Coronary artery (tissue), 2 donors: ENCODE results near the gene BAG1.

Source experiments
- DNase-seq: peaks from one replicate; pipeline ENCODE4 v3.0.0-alpha.2; 2017; ENCODE audit warnings: low spot score
- H3K27ac ChIP-seq, 2 donors: fragments of 200-600 bp; sonication (generic); one replicate each; pipeline ENCODE4 v1.5.1; 2016 to 2019
- H3K4me3 ChIP-seq: fragments of 200-600 bp; sonication (generic); 2 replicates; pipeline ENCODE4 v1.5.1; 2016; ENCODE audit warnings: mild to moderate bottlenecking, moderate library complexity
- CTCF ChIP-seq: fragments of 200-600 bp; sonication (generic); IDR thresholded peaks from one replicate; pipeline ENCODE4 v1.5.1; 2019; ENCODE audit warnings: antibody characterized with exemption

Gene BAG1

GRCh38 chr9:33254211-33254610 lies 10.3 kb downstream of the BAG1 start:
- H3K4me3 ChIP-seq: no peak overlapping the region
- no peak for TF ChIP-seq CTCF
- H3K27ac ChIP-seq: no peak overlapping the region
- DNase-seq: no peak

GRCh38 chr9:33250458-33250995 lies 14.0 kb downstream of the BAG1 start:
- TF ChIP-seq CTCF: no peak
- Histone ChIP-seq H3K4me3 (no peak overlapping the region), H3K27ac (no peak overlapping the region)
- DNase-seq: no peak

GRCh38 chr9:33249983-33250382 lies 14.5 kb downstream of the BAG1 start:
- no peak overlapping the region for H3K4me3 ChIP-seq
- DNase-seq: no peak

GRCh38 chr9:33249087-33249658 lies 15.3 kb downstream of the BAG1 start:
- no peak for TF ChIP-seq CTCF
- DNase-seq: no peak
- H3K27ac ChIP-seq: no peak overlapping the region
- no peak overlapping the region for H3K4me3 ChIP-seq

More at GRCh38 chr9:33249983-33250382, 14.5 kb downstream of the BAG1 start:
- no peak overlapping the region for H3K27ac ChIP-seq
- TF ChIP-seq CTCF: no peak

- Histone ChIP-seq H3K4me3 (no peak overlapping the region), H3K27ac (no peak overlapping the region)
- DNase-seq: no peak
- no peak for TF ChIP-seq CTCF
These were observed 15.9 kb downstream of the BAG1 start for GRCh38 chr9:33248606-33249005.

- H3K4me3 ChIP-seq: no peak overlapping the region
- DNase-seq: no peak
- no peak overlapping the region for H3K27ac ChIP-seq
- TF ChIP-seq CTCF: no peak
These were observed 18.1 kb downstream of the BAG1 start for GRCh38 chr9:33246269-33246860.

- TF ChIP-seq CTCF: no peak
- DNase-seq: no peak
- Histone ChIP-seq H3K27ac (no peak overlapping the region), H3K4me3 (no peak overlapping the region)
These were observed 19.2 kb downstream of the BAG1 start for GRCh38 chr9:33245341-33245740.
